GM18505 (cell line): ENCODE results near the gene SIRPG.

Experiments
- ATAC-seq: cut with Tn5 transposase; IDR thresholded peaks from one replicate; pipeline ENCODE4 v1.9.1; 2021; ENCODE audit not compliant: unreplicated experiment
- POLR2A ChIP-seq: IDR thresholded peaks from 4 replicates; pipeline ENCODE4 v1.6.1; 2011; ENCODE audit warnings: borderline replicate concordance; ENCODE audit not compliant: insufficient read depth, insufficient read length; ENCODE audit errors: extremely low read depth

Gene SIRPG

DNA sequence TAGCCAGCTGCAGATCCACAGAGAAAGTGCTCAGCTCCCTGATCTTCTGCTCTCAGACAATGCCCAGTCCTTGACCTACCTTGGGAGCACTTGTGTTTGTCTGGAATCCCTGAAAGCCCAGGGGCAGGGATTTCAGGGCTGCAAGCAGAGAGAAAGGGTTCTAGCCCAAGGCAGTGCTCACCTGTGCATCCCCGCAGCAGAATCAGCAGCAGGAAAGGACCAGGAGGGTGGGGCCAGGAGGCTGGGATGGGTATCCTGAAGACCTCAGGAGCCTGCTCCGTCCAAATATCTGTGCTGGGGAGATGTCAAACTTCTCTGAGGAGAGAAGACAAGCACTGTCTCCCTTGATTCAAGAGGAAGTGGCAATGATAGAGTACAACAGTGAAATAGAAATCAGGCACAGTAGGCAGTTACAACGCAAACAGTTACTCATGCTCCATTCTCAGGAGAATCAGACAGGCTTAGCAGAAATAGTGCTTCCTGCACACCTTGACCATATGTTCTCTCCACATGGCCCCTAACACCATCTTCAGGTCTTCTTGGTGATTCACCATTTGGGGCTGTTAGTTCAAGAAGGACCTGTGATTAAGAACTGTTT, 28.7 kb upstream of the SIRPG start:
- no peak for ATAC-seq
- TF ChIP-seq POLR2A: no peak

DNA sequence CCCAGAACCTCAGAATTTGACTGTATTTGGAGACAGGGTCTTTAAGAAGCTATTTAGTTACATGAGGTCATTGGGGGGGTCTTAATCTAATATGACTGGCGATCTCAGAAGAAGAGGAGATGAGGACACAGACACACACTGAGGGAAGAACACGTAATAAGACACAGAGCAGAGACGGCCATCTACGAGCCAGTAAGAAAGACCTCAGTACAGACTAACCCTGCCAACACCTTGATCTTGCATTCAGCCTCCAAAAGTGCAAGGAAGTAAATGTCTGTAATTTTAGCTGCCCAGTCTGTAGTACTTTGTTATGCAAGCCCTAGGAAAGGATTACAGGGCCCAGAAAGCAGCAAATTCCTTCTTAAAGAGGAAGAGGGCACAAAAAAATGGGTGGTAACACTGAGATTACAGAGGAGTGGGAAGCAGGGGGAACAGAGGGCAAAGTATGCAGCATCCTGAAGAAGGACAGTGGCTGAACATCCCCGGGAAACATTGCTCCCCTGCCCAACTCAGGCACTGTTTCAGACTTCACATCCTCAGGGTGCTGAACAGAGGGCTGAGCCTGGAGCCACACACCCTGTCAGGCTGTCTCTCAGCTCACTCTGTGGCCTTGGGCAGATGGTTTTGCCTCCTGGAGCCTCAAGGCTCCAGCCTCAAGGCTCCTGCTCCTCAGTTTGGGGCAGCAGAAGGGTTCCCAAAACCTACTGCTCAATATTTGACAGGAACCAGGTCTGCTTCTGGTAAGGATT, 27.9 kb upstream of the SIRPG start:
- no peak for TF ChIP-seq POLR2A
- no peak for ATAC-seq

DNA sequence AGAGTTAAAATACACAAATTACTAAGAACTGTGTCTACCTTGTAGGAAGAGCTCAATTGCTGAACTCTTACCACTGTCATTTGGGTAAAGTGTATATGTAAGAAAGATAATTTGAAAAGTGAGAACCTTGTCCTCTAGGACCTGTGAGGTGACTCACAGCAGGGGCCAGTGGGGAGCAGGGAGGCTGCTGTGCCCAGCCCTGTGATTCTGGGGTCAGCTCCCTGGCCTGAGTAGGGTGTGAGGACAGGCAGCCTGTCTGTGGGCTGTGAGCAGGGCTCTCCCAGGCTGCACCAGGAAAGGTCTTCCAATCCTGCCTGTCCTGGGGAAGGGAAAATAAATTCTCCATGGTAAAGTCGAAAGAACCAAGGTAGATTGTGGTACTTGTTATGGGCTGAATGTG, 27.3 kb upstream of the SIRPG start:
- no peak for TF ChIP-seq POLR2A
- no peak for ATAC-seq

DNA sequence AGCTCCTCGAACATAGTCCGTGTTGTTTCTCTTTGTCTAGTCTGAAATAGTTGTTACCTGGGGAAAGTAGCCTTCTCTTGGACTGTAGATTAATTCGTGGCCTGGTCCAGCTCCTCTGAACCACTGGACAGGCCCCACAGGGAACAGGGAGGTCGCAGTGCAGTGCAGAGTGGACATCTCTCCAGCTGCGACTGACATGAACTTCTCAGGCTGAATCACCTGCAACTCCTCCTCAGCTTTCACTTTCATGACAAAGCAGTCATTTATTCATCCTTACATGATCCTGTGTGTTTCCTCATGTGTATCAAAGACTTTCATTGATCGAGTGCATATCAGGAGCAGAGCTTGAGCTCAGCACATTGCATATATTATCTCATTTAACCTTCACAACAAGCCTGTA, 19.1 kb upstream of the SIRPG start:
- TF ChIP-seq POLR2A: no peak
- ATAC-seq: no peak

DNA sequence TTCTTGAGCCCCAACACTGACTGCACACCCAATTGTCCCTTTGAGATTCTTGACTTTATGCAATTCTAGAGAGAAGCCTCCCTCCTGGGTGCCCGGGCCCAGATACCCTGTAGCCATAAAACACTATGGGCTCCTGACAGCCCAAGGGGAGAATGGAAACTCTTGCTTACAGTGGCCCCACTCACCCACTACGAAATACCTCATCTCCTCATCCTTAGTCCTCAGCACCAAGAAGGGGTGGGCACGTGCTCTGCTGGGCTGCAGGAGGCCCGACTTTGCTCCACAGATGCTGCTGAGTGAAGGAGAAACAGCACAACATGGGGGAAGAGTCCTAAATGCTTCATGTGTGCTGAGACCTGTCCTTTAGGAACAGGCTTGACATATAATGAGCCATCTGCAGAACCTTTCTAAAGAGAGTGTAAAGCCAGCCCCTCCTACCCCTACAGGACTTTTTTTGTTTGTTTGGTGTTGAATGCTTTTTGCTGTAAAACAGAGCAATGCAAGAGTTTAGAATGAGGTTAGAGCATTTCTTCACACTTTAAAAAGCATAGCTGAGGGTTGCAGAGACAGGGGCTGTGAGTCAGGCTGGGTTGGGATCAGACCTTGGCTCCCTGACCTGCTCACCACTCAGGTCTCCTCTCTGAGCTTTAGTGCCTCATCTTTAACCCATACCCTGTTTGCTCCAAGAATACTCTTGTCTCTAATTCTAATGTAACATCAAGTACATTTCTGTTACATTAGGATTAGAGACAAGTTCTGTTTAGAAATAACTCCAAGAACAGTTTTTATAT, 17.6 kb upstream of the SIRPG start:
- TF ChIP-seq POLR2A: no peak
- no peak for ATAC-seq

DNA sequence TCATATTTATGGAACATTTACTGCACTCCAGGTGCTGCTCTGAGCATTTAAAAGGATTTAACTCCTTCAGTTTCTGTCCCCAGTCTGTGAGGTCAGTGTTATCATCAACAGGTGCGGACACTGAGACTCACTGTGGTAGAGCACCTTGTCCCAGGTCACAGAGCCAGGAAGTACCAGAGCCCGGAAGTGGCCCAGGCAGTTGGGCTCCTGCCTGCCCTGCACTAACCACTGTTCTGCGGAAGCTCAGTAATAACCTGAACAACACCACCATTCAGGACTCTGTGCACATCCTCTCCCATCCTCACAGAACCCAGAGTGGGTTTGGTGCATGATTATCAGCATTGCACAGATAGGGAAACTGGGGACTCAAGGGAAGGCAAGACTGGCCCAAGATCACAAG, 16.8 kb upstream of the SIRPG start:
- TF ChIP-seq POLR2A: no peak
- ATAC-seq: no peak

DNA sequence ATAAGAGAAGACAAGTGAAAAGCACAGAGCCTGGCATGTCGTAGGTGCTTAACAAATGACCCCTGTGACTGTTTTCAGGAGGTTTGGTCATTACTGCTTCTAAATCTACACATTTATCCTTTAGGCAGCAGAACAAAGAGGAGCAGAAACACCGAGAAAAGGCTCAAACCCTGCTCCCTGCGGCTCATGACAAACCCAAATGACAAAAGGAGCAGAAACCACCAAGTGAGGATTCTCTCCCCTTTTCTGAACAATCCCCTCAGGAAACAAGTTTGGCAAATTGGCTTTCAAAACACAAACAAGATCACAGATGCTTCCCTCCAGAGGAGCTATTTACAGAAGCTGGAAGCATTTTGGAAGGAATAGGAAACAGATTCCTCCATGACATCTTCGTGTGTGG, 15.8 kb upstream of the SIRPG start:
- no peak for ATAC-seq
- TF ChIP-seq POLR2A: no peak

DNA sequence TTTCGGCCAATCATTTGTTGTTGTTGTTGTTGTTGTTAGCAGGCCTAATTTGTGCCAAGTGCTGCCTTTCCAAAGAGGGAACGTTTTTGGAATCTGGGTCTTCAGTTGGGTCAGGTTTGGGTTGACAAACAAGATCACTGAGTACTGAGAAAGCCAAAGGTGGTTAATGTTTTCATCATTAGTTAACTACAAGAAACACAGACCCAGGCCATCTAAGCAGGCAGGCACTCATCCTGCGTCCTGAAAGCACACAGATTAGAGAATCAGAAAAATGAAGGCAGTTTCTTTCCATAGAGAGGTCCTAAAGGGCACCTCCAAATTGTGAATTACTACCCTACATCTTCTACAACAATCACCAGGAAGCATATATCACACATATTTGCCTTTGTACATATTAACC, 15.1 kb upstream of the SIRPG start:
- no peak for ATAC-seq
- no peak for TF ChIP-seq POLR2A

DNA sequence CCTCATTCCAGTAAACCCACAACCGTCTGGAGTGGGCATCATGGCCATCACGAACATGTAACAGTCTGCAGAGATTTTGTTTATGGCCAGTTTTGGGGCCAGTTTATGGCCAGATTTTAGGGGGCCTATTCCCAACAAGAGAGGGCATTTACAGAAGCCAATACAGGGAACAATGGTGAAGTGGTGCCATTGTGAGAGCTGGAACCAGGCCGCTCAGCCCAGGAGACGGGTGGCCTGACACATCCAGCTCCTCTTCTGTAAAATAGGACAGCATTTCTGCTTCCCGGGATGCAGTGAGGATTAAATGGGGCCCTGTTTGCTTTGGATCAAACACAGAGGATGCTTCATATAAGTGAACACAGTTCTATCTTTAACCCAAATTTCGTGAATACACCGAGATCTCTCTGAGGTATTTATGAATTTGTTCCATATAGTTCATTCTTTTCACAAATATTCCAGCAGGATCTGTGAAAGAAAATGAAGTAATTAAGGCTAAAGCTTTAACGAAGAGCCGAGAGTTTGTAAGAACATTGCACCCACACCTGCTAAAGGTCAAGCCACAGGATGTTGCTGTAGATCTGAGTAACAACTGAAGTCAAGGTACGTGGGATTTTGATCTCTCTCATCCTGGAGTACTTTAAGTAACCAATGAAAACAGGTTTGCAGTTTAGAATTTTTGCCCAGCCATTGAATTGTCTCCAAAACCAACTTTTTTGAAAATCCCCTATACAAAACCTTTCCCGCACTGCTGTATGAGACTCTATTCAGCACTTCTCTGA, 14.5 kb upstream of the SIRPG start:
- TF ChIP-seq POLR2A: no peak
- ATAC-seq: no peak

DNA sequence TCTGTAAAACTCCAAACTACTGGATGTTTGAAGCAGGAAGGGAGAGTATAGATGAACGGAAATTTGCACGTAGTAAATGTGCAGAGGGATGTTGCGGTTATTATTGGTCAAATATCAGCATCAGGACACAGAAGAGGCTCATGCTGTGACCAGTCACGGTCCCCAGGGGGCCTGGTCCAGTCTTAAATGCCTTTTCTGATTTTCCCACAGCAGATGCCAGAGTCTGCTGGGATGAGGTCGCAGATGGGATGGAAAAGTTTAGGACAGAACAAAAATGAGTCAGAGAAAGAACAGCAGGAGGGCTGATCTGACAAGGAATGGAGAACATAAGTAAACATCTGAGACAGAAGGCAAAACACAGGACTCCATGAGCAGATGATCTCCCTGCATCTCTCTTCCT, 11.7 kb upstream of the SIRPG start:
- no peak for ATAC-seq
- no peak for TF ChIP-seq POLR2A

DNA sequence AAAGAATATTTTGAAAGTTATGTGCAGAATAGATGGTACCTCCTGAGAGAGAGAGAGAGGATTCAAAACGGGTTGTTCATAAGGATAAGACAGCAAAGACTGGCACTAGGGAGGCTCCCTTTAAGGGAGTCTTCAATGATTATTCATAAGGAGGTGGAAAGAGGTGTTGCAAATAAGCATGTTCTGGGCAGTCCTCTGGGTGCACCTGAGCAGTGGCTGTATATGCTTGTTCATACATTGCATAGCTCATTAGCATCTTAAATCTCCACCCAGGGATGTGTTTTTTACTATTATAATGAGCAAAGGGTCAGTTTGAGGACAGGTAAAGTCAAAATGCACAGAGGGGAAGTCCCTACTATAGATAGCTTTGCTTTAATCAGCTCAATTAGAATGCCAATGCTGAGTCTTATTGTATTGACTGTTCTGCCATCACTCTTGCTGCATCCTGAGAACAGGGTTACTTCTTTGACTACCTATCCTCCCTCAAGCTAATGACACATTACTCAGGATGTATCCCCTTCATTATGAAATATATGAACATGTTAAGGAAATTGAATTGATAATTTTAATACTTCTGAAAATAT, 10.0 kb upstream of the SIRPG start:
- no peak for TF ChIP-seq POLR2A
- no peak for ATAC-seq

DNA sequence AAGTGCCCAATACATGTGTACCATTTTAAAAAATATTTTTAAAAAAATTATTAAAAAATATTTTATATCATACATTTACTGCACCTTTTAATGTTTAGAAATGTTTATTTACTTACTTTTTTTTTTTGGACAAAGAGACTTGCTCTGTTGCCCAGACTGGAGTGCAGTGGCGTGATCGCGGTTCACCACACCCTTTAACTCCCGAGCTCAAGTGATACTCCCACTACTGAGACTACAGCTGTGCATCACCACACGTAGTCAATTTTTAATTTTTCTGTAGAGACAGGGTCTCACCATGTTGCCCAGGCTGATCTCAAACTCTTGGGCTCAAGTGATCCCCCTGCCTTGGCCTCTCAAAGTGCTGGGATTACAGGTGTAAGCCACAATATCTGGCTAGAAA, 9.2 kb upstream of the SIRPG start:
- ATAC-seq: no peak
- TF ChIP-seq POLR2A: no peak

DNA sequence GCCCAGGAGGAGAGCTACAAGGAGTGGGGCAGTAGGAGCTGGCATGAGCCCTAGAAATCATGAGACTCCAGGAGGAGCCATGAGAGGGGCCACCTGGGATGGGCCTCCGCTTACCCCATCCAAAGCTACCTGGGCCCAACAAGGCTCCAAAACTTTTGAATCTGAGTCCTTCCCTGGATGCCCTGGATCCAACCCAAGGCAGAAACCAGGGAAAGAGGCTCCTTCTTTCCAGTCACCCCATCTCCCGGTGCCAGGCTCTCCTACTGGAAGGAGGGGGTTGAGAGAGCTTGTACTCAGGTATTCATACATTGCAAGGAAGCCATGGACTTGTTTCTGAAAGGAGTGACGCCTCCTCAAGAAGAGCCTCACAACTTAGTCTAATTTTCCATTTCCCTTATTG, 7.8 kb upstream of the SIRPG start:
- TF ChIP-seq POLR2A: no peak
- ATAC-seq: no peak
